ENCODE data around the gene DNAH8. TPM values are rescaled to one million over a fixed set of nuclear protein-coding genes. Genes with fewer than 3 reads are reported as not detected.
A peak's percentile ranks its signal among the peaks of the same experiment; 100 is the strongest.

DNAH8 gene
- total and polyA plus RNA-seq, 4 experiments from 2014 or later = 0.04 to 0.17 (median 0.09) TPM; not detected in 1

DNA sequence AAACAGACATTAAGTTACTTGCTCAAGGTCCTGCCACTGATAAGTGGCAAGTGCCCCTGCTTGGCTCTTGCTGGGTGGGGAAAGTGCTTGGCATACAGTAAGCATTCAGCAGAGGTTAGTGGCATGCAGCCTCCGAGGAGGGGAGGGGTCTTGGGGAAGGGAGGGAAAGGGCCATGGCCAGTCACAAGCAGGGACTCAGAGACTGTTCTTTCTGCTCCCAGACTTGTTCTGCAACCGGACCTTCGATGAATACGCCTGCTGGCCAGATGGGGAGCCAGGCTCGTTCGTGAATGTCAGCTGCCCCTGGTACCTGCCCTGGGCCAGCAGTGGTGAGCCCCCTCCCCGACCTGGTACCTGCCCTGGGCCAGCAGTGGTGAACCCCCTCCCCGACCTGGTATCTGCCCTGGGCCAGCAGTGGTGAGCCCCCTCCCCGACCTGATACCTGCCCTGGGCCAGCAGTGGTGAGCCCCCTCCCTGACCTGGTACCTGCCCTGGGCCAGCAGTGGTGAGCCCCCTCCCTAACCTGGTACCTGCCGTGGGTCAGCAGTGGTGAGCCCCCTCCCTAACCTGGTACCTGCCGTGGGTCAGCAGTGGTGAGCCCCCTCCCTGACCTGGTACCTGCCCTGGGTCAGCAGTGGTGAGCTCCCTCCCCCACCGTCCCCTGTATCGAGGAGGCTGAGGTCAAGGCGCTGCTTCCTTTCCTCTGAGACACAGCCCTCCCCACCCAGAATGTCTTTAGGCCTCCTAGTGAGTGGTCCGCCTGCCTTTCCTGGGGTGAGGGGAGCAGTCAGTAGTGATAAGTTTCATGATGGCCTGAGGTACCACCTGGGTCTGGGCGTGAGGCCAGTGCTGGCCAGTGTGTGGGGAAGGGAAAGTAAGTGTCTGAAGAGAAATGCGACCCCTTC lies 342.4 kb downstream of the DNAH8 start:
- POLR2A ChIA-PET (ENCODE audit: partially characterized antibody) = no interaction called here
- Histone ChIP-seq H3K27me3 (ENCODE audit: insufficient read depth, low read length) (no peaks in the 10 kb centered on the region), H3K9me3 (ENCODE audit: control insufficient read depth in 1 of 2, low read length in 2 of 2) (no peaks in the 10 kb centered on the region), H3K27ac (ENCODE audit: low read depth, low read length) (no peak overlapping the region), H3K4me1 (ENCODE audit: insufficient read depth, low read length) (no peaks in the 10 kb centered on the region), H3K4me3 (ENCODE audit: low read length in 2 of 2) (no peak overlapping the region), H3K36me3 (ENCODE audit: insufficient read depth, low read length) (no peaks in the 10 kb centered on the region)
- H3K4me1 Mint-ChIP-seq = peaks cover 0 to 5% (median 1%) of the 10 kb centered on the region in 4 donors
- no peak overlapping the region for H3K27ac Mint-ChIP-seq
- no peaks in the 10 kb centered on the region for H3K9me3 Mint-ChIP-seq
- CTCF ChIA-PET (ENCODE audit: partially characterized antibody) = no interaction called here
- DNase-seq = no peak
- no peaks in the 10 kb centered on the region for H3K36me3 Mint-ChIP-seq
- peaks cover 9 to 35% of the 10 kb centered on the region in 2 donors for H3K27me3 Mint-ChIP-seq
- intact Hi-C loops (cut with micrococcal nuclease) = no loop called here
- no peak overlapping the region for H3K4me3 Mint-ChIP-seq

GRCh38 chr6:39058471-39059147 lies 343.5 kb downstream of the DNAH8 start:
- Histone ChIP-seq H3K4me3 (ENCODE audit: low read length in 2 of 2) (no peak overlapping the region), H3K27me3 (ENCODE audit: insufficient read depth, low read length) (no peaks in the 10 kb centered on the region), H3K27ac (ENCODE audit: low read depth, low read length) (no peak overlapping the region), H3K4me1 (ENCODE audit: insufficient read depth, low read length) (no peaks in the 10 kb centered on the region), H3K36me3 (ENCODE audit: insufficient read depth, low read length) (no peaks in the 10 kb centered on the region), H3K9me3 (ENCODE audit: control insufficient read depth in 1 of 2, low read length in 2 of 2) (no peaks in the 10 kb centered on the region)
- CTCF ChIA-PET (ENCODE audit: partially characterized antibody) = no interaction called here
- Mint-ChIP-seq H3K36me3 (no peaks in the 10 kb centered on the region), H3K9me3 (no peaks in the 10 kb centered on the region), H3K27ac (peak overlapping the region in 1 of 7 donors; percentile 5), H3K4me1 (no peaks in the 10 kb centered on the region), H3K27me3 (peaks cover 9 to 31% of the 10 kb centered on the region in 2 donors), H3K4me3 (no peak overlapping the region)
- intact Hi-C loops (cut with micrococcal nuclease) = no loop called here
- POLR2A ChIA-PET (ENCODE audit: partially characterized antibody) = no interaction called here
- DNase-seq = no peak

DNA sequence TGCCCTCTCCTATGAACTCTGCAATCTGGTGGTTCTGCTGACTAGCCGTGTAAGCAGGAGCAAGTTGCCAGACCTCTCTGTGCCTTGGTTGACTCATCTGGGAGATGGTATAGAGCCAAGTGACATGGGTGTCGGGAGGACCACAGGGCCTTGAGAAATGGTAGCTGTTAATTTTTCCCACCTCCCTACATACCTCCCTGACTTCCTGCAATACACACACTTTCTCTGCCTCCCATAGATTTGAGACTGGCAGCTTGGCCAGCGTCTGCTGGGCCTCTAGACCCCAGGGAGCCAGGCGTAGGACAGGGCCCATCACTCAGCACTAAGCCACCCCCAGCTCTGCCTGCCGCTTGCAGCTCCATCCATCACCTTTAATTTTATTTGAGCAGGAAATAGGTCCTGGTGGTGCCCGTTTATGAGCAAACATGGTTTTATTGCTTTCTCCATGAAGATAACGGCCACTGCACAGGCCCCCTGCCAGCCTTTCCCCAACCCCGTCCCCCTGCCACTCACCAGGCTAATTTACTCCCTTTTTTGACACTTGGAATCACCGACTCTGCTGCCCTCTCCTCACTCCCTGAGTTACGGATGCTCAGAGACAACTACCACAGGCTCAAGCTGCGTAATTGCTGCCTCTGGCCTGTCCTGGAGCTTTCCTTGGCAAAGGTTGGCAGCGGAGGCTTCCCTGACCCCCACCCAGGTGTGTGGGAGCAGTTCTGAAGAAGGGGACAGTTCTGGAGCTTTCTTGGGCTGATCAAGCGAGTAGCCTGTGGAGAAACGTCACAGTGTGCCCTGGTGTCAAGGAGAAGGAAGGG lies 344.6 kb downstream of the DNAH8 start:
- intact Hi-C loops (cut with micrococcal nuclease) = no loop called here
- Mint-ChIP-seq H3K27ac (no peak overlapping the region), H3K9me3 (no peaks in the 10 kb centered on the region), H3K27me3 (peaks cover 9 to 27% of the 10 kb centered on the region in 2 donors), H3K4me1 (no peaks in the 10 kb centered on the region), H3K36me3 (no peaks in the 10 kb centered on the region), H3K4me3 (no peak overlapping the region)
- ChIA-PET POLR2A (ENCODE audit: partially characterized antibody) (no interaction called here), CTCF (ENCODE audit: partially characterized antibody) (no interaction called here)
- no peak overlapping the region for H3K27ac ChIP-seq (ENCODE audit: low read depth, low read length)
- DNase-seq = no peak
- no peaks in the 10 kb centered on the region for H3K4me1 ChIP-seq (ENCODE audit: insufficient read depth, low read length)
- no peaks in the 10 kb centered on the region for H3K27me3 ChIP-seq (ENCODE audit: insufficient read depth, low read length)
- no peaks in the 10 kb centered on the region for H3K9me3 ChIP-seq (ENCODE audit: control insufficient read depth in 1 of 2, low read length in 2 of 2)
- H3K36me3 ChIP-seq (ENCODE audit: insufficient read depth, low read length) = no peaks in the 10 kb centered on the region
- H3K4me3 ChIP-seq (ENCODE audit: low read length in 2 of 2) = no peak overlapping the region

GRCh38 chr6:39060467-39061160 lies 345.5 kb downstream of the DNAH8 start:
- Histone ChIP-seq H3K4me3 (ENCODE audit: low read length in 2 of 2) (no peak overlapping the region), H3K36me3 (ENCODE audit: insufficient read depth, low read length) (no peaks in the 10 kb centered on the region), H3K4me1 (ENCODE audit: insufficient read depth, low read length) (no peaks in the 10 kb centered on the region), H3K27me3 (ENCODE audit: insufficient read depth, low read length) (no peaks in the 10 kb centered on the region), H3K9me3 (ENCODE audit: control insufficient read depth in 1 of 2, low read length in 2 of 2) (no peaks in the 10 kb centered on the region), H3K27ac (ENCODE audit: low read depth, low read length) (no peak overlapping the region)
- CTCF ChIA-PET (ENCODE audit: partially characterized antibody) = no interaction called here
- H3K36me3 Mint-ChIP-seq = no peaks in the 10 kb centered on the region
- no peaks in the 10 kb centered on the region for H3K4me1 Mint-ChIP-seq
- H3K27me3 Mint-ChIP-seq = peaks cover 10 to 31% of the 10 kb centered on the region in 2 donors
- no peaks in the 10 kb centered on the region for H3K9me3 Mint-ChIP-seq
- POLR2A ChIA-PET (ENCODE audit: partially characterized antibody) = interaction anchor here (0.6 kb wide), 1 partner anchor 78 kb away, joined by 3 read pairs; no protein-coding TSS in a partner anchor
- no peak overlapping the region for H3K4me3 Mint-ChIP-seq
- no peak for DNase-seq
- H3K27ac Mint-ChIP-seq = no peak overlapping the region
- intact Hi-C loops (cut with micrococcal nuclease) = no loop called here

DNA sequence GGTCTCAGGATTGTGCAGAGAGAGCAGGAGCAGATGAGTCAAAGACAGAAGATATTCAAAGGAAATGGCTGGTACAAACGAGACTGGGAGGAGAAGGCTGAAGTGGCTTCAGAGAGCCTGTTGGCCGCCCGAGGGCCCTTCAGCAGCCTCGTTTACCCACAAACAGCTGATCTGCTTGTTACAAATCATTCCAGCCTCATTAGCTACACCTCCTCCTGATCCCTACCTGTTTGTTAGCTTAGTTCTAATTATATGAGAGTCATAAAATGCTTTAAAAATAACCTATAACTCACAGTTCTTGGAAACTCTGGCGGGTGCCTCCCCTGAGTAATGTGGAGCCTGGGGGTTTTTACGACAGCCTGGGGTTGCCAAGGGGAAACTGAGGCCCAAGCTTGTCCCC lies 346.1 kb downstream of the DNAH8 start:
- H3K36me3 Mint-ChIP-seq = no peaks in the 10 kb centered on the region
- H3K27me3 Mint-ChIP-seq = peaks cover 10 to 31% of the 10 kb centered on the region in 2 donors
- CTCF ChIA-PET (ENCODE audit: partially characterized antibody) = no interaction called here

GRCh38 chr6:39061588-39061987 lies 346.5 kb downstream of the DNAH8 start:
- ChIA-PET POLR2A (ENCODE audit: partially characterized antibody) (no interaction called here), CTCF (ENCODE audit: partially characterized antibody) (no interaction called here)
- H3K36me3 Mint-ChIP-seq = no peaks in the 10 kb centered on the region
- Histone ChIP-seq H3K4me1 (ENCODE audit: insufficient read depth, low read length) (no peaks in the 10 kb centered on the region), H3K36me3 (ENCODE audit: insufficient read depth, low read length) (no peaks in the 10 kb centered on the region), H3K27me3 (ENCODE audit: insufficient read depth, low read length) (no peaks in the 10 kb centered on the region), H3K4me3 (ENCODE audit: low read length in 2 of 2) (no peak overlapping the region), H3K9me3 (ENCODE audit: control insufficient read depth in 1 of 2, low read length in 2 of 2) (no peaks in the 10 kb centered on the region), H3K27ac (ENCODE audit: low read depth, low read length) (no peak overlapping the region)
- no peaks in the 10 kb centered on the region for H3K4me1 Mint-ChIP-seq
- intact Hi-C loops (cut with micrococcal nuclease) = no loop called here
- H3K4me3 Mint-ChIP-seq = no peak overlapping the region
- DNase-seq = no peak
- H3K27ac Mint-ChIP-seq = no peak overlapping the region
- peaks cover 7 to 29% of the 10 kb centered on the region in 2 donors for H3K27me3 Mint-ChIP-seq
- H3K9me3 Mint-ChIP-seq = no peaks in the 10 kb centered on the region

More for the DNA sequence above, 346.1 kb downstream of the DNAH8 start:
- H3K4me1 ChIP-seq (ENCODE audit: insufficient read depth, low read length) = no peaks in the 10 kb centered on the region
- H3K4me1 Mint-ChIP-seq = no peaks in the 10 kb centered on the region
- H3K9me3 Mint-ChIP-seq = no peaks in the 10 kb centered on the region
- H3K9me3 ChIP-seq (ENCODE audit: control insufficient read depth in 1 of 2, low read length in 2 of 2) = no peaks in the 10 kb centered on the region
- no peak overlapping the region for H3K4me3 Mint-ChIP-seq
- no peak overlapping the region for H3K4me3 ChIP-seq (ENCODE audit: low read length in 2 of 2)
- intact Hi-C loops (cut with micrococcal nuclease) = no loop called here
- H3K27me3 ChIP-seq (ENCODE audit: insufficient read depth, low read length) = no peaks in the 10 kb centered on the region
- POLR2A ChIA-PET (ENCODE audit: partially characterized antibody) = interaction anchor here (0.6 kb wide), 1 partner anchor 77 kb away, joined by 3 read pairs; no protein-coding TSS in a partner anchor
- H3K27ac Mint-ChIP-seq = no peak overlapping the region
- H3K36me3 ChIP-seq (ENCODE audit: insufficient read depth, low read length) = no peaks in the 10 kb centered on the region
- no peak for DNase-seq
- no peak overlapping the region for H3K27ac ChIP-seq (ENCODE audit: low read depth, low read length)

Measured in CD4-positive, alpha-beta memory T cell (primary cell).